ENCODE data around the gene BMPR1B. TPM values are rescaled to one million over a fixed set of nuclear protein-coding genes. Genes with fewer than 3 reads are reported as not detected.
"Not testable (repeated sequence)": the region's sequence is repeated elsewhere in the genome, so short reads cannot be mapped to it uniquely, and the experiment has no call there.

Gene BMPR1B
- total RNA-seq, 1 donor from 2014 or later: 5.6 TPM

GRCh38 chr4:95129031-95129430 is 371.3 kb downstream of the BMPR1B start:
- H3K36me3 Mint-ChIP-seq (ENCODE audit: low read depth): peaks cover 3% of the 10 kb centered on the region
- peak overlapping the region; percentile 91 for H3K27ac Mint-ChIP-seq (ENCODE audit: unreplicated experiment)
- DNase-seq (ENCODE audit: low spot score): no peak
- H3K4me1 Mint-ChIP-seq (ENCODE audit: low read depth): peaks cover 51% of the 10 kb centered on the region
- no peaks in the 10 kb centered on the region for H3K27me3 Mint-ChIP-seq (ENCODE audit: low read depth)
- H3K9me3 Mint-ChIP-seq (ENCODE audit: low read depth): no peaks in the 10 kb centered on the region
- H3K4me3 Mint-ChIP-seq (ENCODE audit: unreplicated experiment): peak overlapping the region; percentile 40
- TF ChIP-seq, protein P1, sequence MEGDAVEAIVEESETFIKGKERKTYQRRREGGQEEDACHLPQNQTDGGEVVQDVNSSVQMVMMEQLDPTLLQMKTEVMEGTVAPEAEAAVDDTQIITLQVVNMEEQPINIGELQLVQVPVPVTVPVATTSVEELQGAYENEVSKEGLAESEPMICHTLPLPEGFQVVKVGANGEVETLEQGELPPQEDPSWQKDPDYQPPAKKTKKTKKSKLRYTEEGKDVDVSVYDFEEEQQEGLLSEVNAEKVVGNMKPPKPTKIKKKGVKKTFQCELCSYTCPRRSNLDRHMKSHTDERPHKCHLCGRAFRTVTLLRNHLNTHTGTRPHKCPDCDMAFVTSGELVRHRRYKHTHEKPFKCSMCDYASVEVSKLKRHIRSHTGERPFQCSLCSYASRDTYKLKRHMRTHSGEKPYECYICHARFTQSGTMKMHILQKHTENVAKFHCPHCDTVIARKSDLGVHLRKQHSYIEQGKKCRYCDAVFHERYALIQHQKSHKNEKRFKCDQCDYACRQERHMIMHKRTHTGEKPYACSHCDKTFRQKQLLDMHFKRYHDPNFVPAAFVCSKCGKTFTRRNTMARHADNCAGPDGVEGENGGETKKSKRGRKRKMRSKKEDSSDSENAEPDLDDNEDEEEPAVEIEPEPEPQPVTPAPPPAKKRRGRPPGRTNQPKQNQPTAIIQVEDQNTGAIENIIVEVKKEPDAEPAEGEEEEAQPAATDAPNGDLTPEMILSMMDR (IDR thresholded peaks at IDR 0.05): no peak

- H3K27me3 Mint-ChIP-seq (ENCODE audit: low read depth): no peaks in the 10 kb centered on the region
- H3K4me1 Mint-ChIP-seq (ENCODE audit: low read depth): peaks cover 49% of the 10 kb centered on the region
- H3K36me3 Mint-ChIP-seq (ENCODE audit: low read depth): peaks cover 5% of the 10 kb centered on the region
- no peak for DNase-seq (ENCODE audit: low spot score)
- TF ChIP-seq, protein P1 (IDR thresholded peaks at IDR 0.05): no peak
- H3K4me3 Mint-ChIP-seq (ENCODE audit: unreplicated experiment): peak overlapping the region; percentile 52
- peak overlapping the region; percentile 97 for H3K27ac Mint-ChIP-seq (ENCODE audit: unreplicated experiment)
- H3K9me3 Mint-ChIP-seq (ENCODE audit: low read depth): peaks cover 2% of the 10 kb centered on the region
Observed at GRCh38 chr4:95129821-95130311, 372.1 kb downstream of the BMPR1B start.

GRCh38 chr4:95134016-95134415 is 376.3 kb downstream of the BMPR1B start:
- not testable (repeated sequence) for H3K27ac Mint-ChIP-seq (ENCODE audit: unreplicated experiment); DNase-seq (ENCODE audit: low spot score); H3K36me3 Mint-ChIP-seq (ENCODE audit: low read depth); H3K27me3 Mint-ChIP-seq (ENCODE audit: low read depth); H3K4me3 Mint-ChIP-seq (ENCODE audit: unreplicated experiment)
- Mint-ChIP-seq H3K4me1 (ENCODE audit: low read depth) (peaks cover 46% of the 10 kb centered on the region), H3K9me3 (ENCODE audit: low read depth) (peaks cover 16% of the 10 kb centered on the region)

DNA sequence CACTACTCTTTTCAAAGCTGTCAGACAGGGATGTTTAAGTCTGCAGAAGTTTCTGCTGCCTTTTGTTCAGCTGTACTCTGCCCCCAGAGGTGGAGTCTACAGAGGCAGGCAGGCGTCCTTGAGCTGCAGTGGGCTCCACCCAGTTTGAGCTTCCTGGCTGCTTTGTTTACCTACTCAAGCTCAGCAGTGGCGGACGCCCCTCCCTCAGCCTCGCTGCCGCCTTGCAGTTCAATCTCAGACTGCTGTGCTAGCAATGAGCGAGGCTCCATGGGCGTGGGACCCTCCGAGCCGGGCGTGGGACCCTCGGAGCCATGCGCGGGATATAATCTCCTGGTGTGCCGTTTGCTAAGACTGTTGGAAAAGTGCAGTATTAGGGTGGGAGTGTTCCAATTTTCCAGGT is 381.7 kb downstream of the BMPR1B start:
- not testable (repeated sequence) for H3K27me3 Mint-ChIP-seq (ENCODE audit: low read depth); H3K36me3 Mint-ChIP-seq (ENCODE audit: low read depth); H3K27ac Mint-ChIP-seq (ENCODE audit: unreplicated experiment); DNase-seq (ENCODE audit: low spot score); H3K4me1 Mint-ChIP-seq (ENCODE audit: low read depth); H3K4me3 Mint-ChIP-seq (ENCODE audit: unreplicated experiment)
- H3K9me3 Mint-ChIP-seq (ENCODE audit: low read depth): peaks cover 18% of the 10 kb centered on the region

DNA sequence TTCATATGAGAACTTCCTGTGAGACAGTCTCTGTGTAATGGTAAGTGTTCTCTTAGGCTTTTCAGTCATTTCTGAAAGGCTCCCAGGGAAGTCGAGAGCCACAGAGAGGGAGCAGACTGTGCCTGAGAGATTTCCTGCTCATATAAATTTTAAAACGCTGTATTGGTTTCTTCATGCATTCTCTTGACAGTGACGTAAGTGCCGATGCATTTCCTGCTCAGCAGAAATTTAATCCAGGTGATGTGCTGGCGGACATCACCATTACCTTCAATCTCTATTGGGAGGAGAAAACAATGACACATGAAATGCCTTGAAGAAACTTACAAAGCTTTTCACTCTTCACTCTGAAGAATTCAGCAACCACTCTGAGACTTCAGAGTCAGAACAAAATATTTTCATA is 383.6 kb downstream of the BMPR1B start:
- Mint-ChIP-seq H3K36me3 (ENCODE audit: low read depth) (peaks cover 8% of the 10 kb centered on the region), H3K4me3 (ENCODE audit: unreplicated experiment) (no peak overlapping the region), H3K9me3 (ENCODE audit: low read depth) (peaks cover 15% of the 10 kb centered on the region), H3K27ac (ENCODE audit: unreplicated experiment) (no peak overlapping the region), H3K4me1 (ENCODE audit: low read depth) (peaks cover 8% of the 10 kb centered on the region), H3K27me3 (ENCODE audit: low read depth) (no peaks in the 10 kb centered on the region)
- TF ChIP-seq, protein P1 (IDR thresholded peaks at IDR 0.05): no peak
- no peak for DNase-seq (ENCODE audit: low spot score)

DNA sequence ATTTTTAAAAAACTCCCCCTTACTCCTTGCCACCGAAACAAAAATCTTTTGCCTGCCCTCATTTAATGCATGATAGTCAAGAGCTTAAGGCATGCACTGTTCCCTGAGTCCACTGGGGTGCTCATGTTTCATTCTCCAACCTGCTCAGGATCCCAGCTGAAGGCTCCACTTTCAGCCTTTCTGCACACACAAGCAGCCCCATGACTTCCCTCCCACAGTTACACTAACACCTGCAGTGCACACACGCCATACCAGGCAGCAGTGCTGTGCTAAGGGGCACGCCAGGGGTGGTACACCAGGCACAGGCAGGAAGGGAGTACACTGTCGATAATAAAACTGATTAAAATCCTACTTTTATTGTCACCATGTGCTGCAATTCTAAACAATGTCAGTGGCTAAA is 385.2 kb downstream of the BMPR1B start:
- peaks cover 6% of the 10 kb centered on the region for H3K4me1 Mint-ChIP-seq (ENCODE audit: low read depth)
- no peaks in the 10 kb centered on the region for H3K27me3 Mint-ChIP-seq (ENCODE audit: low read depth)

More for the DNA sequence above, 385.2 kb downstream of the BMPR1B start:
- H3K9me3 Mint-ChIP-seq (ENCODE audit: low read depth): peaks cover 8% of the 10 kb centered on the region
- peaks cover 6% of the 10 kb centered on the region for H3K36me3 Mint-ChIP-seq (ENCODE audit: low read depth)
- no peak overlapping the region for H3K4me3 Mint-ChIP-seq (ENCODE audit: unreplicated experiment)
- TF ChIP-seq, protein P1 (IDR thresholded peaks at IDR 0.05): no peak
- DNase-seq (ENCODE audit: low spot score): no peak
- H3K27ac Mint-ChIP-seq (ENCODE audit: unreplicated experiment): no peak overlapping the region
